HepG2 (cell line): ENCODE data around the gene STAG3. TPM values are rescaled to one million over a fixed set of nuclear protein-coding genes. Genes with fewer than 3 reads are reported as not detected.

ENCODE experiments used
- DDIT3 ChIP-seq: sonication (generic); formaldehyde crosslinking; IDR thresholded peaks from 2 replicates; pipeline ENCODE4 v1.4.0; 2020; ENCODE audit warnings: mild to moderate bottlenecking, missing genetic modification reagents
- ELF1 ChIP-seq: sonication (generic); formaldehyde crosslinking; IDR thresholded peaks from 2 replicates; pipeline ENCODE4 v1.4.0; 2020; ENCODE audit warnings: missing genetic modification reagents
- GPBP1L1 ChIP-seq: sonication (generic); formaldehyde crosslinking; IDR thresholded peaks from 2 replicates; pipeline ENCODE4 v1.5.0; 2020; ENCODE audit warnings: mild to moderate bottlenecking, missing genetic modification reagents
- HOXA5 ChIP-seq: sonication (generic); formaldehyde crosslinking; IDR thresholded peaks from 2 replicates; pipeline ENCODE4 v1.4.0; 2020; ENCODE audit warnings: missing genetic modification reagents
- HOXA9 ChIP-seq: sonication (generic); formaldehyde crosslinking; IDR thresholded peaks from 2 replicates; pipeline ENCODE4 v1.8.1; 2022; ENCODE audit warnings: missing genetic modification reagents, mild to moderate bottlenecking, moderate library complexity, borderline replicate concordance
- MAFK ChIP-seq, 2 experiments: IDR thresholded peaks in 1 of 2; conservative IDR thresholded peaks in 1 of 2; 2 replicates each; pipeline ENCODE4 v1.6.1; 2011; ENCODE audit warnings: improper control_type of control experiment in 2 of 2, low read length in 2 of 2
- REL ChIP-seq: sonication (generic); formaldehyde crosslinking; conservative IDR thresholded peaks from 2 replicates; pipeline ENCODE4 v1.8.0; 2022; ENCODE audit warnings: mild to moderate bottlenecking, missing genetic modification reagents, moderate library complexity
- RFX3 ChIP-seq: IDR thresholded peaks from 2 replicates; pipeline ENCODE4 v1.6.1; 2016; ENCODE audit warnings: missing biosample characterization, missing genetic modification reagents
- RFX5 ChIP-seq: IDR thresholded peaks from 2 replicates; pipeline ENCODE4 v1.6.1; 2011; ENCODE audit warnings: low read depth, low read length, improper control_type of control experiment
- TEAD3 ChIP-seq: optimal IDR thresholded peaks from 2 replicates; pipeline ENCODE3; 2016; ENCODE audit warnings: borderline replicate concordance
- TRIM22 ChIP-seq: fragments of 450-650 bp; IDR thresholded peaks from 2 replicates; pipeline ENCODE4 v1.6.1; 2017
- ZEB1 ChIP-seq: IDR thresholded peaks from 2 replicates; pipeline ENCODE4 v1.6.1; 2012; ENCODE audit warnings: mild to moderate bottlenecking, low read depth, inconsistent platforms; ENCODE audit not compliant: insufficient replicate concordance
- ZNF121 ChIP-seq: sonication (generic); formaldehyde crosslinking; IDR thresholded peaks from 2 replicates; pipeline ENCODE4 v1.5.0; 2020; ENCODE audit warnings: mild to moderate bottlenecking, missing genetic modification reagents
- ZNF280B ChIP-seq: sonication (generic); formaldehyde crosslinking; IDR thresholded peaks from 2 replicates; pipeline ENCODE4 v1.5.0; 2020; ENCODE audit warnings: missing genetic modification reagents, mild to moderate bottlenecking, borderline replicate concordance
- ZNF609 ChIP-seq: sonication (generic); formaldehyde crosslinking; IDR thresholded peaks from 2 replicates; pipeline ENCODE4 v1.4.0; 2020; ENCODE audit warnings: mild to moderate bottlenecking, missing genetic modification reagents, borderline replicate concordance
- ZNF746 ChIP-seq: sonication (generic); formaldehyde crosslinking; IDR thresholded peaks from 2 replicates; pipeline ENCODE4 v1.8.0; 2022; ENCODE audit warnings: mild to moderate bottlenecking, missing genetic modification reagents
- ZXDC ChIP-seq: sonication (generic); formaldehyde crosslinking; IDR thresholded peaks from 2 replicates; pipeline ENCODE4 v1.5.0; 2020; ENCODE audit warnings: mild to moderate bottlenecking, missing genetic modification reagents
- polyA plus RNA-seq, 8 experiments: library from polyadenylated mRNA; depleted of rRNA in 3 of 8; stranded (reverse) in 7 of 8; unstranded in 1 of 8; fragments of >200 nt; fragmentation: Illumina TruSeq in 4 of 8; extraction: Trizol in 4 of 8; gene quantifications; 2 replicates each; pipeline versions ENCODE4 v1.2.1 to v1.2.3, GENCODE V29; 2011 to 2016; ENCODE audit warnings: low read depth in 4 of 8, missing spikeins in 1 of 8, mixed read lengths in 1 of 8; ENCODE audit not compliant: insufficient read depth in 1 of 8
- total RNA-seq, 5 experiments: library from RNA; depleted of rRNA; stranded (reverse); fragments of >200 nt; fragmentation: Illumina TruSeq; extraction: Trizol; gene quantifications; 2 replicates each; pipeline ENCODE4 v1.2.3, GENCODE V29; 2016; ENCODE audit warnings: low read depth in 1 of 5

STAG3 gene
- total and polyA plus RNA-seq, 2 of the 13 experiments (the other 11 are each of a cell fraction or from before 2014, with no cell fraction given) = 0.09 to 0.33 TPM

GRCh38 chr7:100247152-100247757 lies 69.5 kb downstream of the STAG3 start (continued):
- TF ChIP-seq ZXDC (CRISPR knock-in tag) = no peak
- no peak for TF ChIP-seq HOXA5
- no peak for TF ChIP-seq GPBP1L1 (CRISPR knock-in tag)
- peak; percentile 52; the same call in 1 of the 2 replicates for TF ChIP-seq ZNF609 (CRISPR knock-in tag)
- TF ChIP-seq HOXA9 (CRISPR knock-in tag) = no peak
- TF ChIP-seq TRIM22 = no peak
- TF ChIP-seq MAFK (conservative IDR thresholded peaks at IDR 0.05 in 1 of 2, IDR thresholded peaks at IDR 0.05 in 1 of 2; ENCODE audit: low read length in 2 of 2) = 0 out of 4 replicates have a peak, but pooled peaks of 1 of the 2 experiments have one; percentile 2
- no peak for TF ChIP-seq DDIT3 (CRISPR knock-in tag)
- no peak for TF ChIP-seq ELF1 (CRISPR knock-in tag)
- TF ChIP-seq ZNF121 (CRISPR knock-in tag) = peak; percentile 69
- TF ChIP-seq RFX3 (CRISPR knock-in tag) = no peak
- no peak for TF ChIP-seq ZNF280B
- TF ChIP-seq REL (CRISPR knock-in tag) = no peak
- no peak for TF ChIP-seq RFX5
- TF ChIP-seq ZNF746 (CRISPR knock-in tag) = peak; percentile 41; the same call in 1 of the 2 replicates
- peak; percentile 80 for TF ChIP-seq ZEB1
- TF ChIP-seq TEAD3 (CRISPR knock-in tag) = peak; percentile 90
